NCI-H2196 (cell line): ENCODE measurements around the gene ATG4B.
A peak's percentile ranks its signal among the peaks of the same experiment; 100 is the strongest.

Experiments used
- DNase-seq: peaks from one replicate; lab custom pipeline; 2025; ENCODE audit not compliant: unreplicated experiment; lab: John Stamatoyannopoulos, UW

The ATG4B gene

DNA sequence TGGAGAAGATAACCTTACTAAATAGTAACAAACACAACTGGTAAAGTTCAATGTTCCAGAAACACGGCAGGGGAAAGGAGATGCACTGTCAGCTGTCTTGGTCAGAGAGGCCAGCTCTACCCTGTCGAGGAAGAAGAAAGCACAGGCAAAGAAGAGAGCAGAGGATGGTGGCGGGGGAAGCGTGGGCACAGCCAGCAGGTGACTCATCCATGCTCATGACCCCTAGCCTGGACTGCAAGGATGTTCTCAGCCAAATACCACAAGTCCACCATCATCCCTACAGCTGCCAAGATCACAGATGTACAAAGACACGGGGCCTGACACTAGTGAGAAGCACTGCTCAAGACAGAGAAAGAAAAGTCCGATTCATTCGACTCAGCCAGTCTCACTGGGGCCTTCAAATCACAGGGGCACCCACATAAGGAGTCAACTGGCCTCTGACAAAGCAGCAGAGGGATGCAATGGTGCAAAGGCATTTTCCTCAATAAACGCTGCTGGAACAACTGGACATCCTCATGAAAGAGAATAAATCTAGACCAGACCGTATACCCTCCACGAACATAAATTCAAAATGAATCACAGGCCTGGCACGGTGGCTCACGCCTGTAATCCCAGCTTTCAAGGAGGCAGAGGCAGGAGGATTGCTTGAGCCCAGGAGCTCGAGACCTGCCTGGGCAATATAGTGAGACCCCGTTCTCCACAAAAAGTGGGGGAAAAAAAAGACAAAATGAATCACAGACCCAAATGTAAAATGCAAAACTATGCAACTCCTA is 43.5 kb downstream of the ATG4B start:
- DNase-seq, result no peak

DNA sequence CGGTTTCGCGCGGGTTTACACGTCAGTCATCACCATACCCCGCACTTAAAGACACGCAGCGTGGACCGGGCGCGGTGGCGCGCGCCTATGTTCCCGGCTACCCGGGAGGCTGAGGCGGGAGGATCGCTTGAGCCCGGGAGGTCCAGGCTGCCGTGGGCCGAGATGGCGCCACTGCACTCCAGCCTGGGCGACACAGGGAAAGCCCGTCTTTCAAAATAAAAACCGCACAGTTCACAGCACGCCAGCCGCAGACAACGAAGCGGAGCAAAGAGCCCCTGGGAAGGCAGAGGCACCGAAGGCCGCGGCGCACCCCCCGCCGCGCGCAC is 48.8 kb downstream of the ATG4B start:
- no peak for DNase-seq

DNA sequence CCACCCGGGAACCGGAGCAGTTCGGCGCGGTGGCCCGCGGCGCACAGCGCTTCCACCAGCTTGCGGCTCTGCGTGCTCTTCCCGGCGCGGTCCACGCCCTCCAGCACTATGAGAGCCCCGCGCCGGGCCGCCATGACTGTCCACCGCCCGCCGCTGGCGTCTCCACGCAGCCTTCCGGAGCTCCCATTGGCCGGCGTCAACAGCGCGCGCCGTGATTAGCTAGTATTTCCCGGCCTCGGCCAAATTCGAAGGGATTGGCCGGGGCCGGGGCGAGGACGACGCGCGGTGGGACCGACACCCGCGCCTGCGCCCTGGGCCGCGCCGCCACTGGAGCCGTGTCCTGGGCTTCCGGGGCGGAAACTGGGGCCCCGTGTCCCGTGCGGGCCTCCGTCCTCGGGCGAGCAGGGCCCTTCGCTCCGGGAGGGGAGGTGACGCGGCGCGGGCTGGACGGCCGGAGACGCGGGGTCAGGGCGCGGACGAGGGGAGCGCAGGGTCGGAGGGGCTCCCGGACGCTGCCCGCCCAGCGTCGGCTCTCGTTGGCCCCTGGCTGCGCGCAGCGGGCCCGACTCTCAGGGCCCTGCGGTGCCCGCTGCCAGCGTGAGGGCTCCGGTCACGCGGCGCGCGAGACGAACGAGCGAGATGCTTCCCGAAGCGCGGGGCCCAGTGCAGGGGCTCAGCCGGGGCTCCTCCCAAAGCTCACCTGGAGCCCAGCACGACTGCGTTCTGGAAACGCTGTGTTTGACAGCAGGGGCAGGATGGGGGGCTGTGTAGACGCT is 49.3 kb downstream of the ATG4B start, which contains the start of gene DTYMK:
Gene DTYMK, minus strand, starts transcription at position 166 of the 776 bp plus-strand sequence. Its CDS starts 32 bp downstream, at position 134.
- peak; percentile 98 for DNase-seq

DNA sequence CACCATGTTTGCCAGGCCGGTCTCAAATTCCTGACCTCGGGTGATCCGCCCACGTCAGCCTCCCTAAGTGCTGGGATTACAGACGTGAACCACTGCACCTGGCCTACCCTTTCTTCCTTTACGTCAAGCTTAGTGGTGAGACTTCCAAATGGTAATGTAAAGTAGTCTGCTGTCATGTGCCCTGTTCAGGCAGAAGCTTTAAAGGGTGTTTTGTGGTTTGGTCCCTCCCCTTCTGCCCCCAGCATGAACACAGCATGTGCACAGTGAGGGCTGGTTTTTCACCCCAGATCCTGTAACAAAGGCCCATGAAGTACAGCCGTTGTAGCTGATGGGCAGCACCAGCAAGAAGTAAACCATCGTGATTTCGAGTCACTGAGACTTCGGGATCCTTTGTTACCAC is 51.8 kb downstream of the ATG4B start:
- no peak for DNase-seq

DNA sequence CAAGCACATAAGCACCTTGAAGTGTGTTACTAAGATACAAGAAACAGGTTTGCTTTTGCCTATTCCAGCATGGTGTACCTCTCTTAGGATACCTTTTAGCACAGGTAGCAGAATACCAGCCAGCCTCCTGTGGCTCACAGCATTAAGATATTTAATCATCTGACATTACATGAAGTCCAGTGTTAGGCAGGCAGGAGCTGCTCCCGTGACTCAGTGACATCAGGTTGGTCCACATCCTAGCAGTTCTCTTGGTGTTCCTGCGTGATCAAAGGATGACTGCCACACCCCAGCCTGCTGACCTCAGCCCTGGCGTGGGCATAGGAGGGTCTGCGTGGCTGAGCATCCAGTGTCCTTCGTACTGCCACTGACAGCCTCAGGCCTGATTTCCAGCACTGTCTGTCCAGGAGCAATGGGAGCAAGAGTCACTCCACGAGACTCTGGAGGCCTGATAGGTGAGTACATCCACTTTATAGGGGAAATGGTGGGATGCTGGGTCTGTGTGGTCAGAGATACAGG is 52.8 kb downstream of the ATG4B start:
- no peak for DNase-seq

DNA sequence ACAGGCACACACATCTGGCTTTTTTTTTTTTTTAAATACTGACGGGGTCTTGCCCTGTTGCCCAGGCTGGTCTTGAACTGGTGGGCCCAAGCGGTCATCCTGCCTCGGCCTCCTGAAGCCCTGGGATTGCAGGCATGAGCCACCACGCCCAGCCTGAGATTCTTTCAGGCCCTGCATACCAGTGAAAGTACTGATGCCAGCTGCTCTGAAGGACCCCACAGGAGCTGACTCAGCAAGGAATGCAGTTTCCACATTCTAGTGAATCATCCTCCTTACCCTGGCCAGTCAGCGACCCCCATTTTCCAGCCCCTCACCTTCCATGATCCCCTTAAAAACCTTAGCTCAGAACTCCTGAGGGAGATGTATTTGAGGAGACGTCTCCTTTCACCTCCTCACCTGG is 55.0 kb downstream of the ATG4B start:
- DNase-seq, result no peak

DNA sequence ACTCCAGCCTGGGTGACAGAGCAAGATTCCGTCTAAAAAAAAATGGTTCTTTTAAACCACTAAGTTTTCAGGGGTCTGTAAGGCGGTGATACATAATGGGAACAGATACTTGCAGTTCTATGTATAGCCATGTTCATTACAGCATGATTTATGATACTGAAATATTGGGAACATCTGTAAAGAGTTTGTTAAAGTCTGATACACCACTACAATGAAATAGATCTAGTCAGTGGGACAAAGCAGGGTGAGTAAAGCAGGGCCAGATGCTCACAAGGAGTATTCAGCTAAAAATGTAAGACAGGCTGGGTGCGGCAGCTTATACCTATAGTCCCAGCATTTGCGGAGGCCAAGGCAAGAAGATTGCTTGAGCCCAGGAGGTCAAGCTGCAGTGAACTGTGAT is 58.2 kb downstream of the ATG4B start:
- no peak for DNase-seq

DNA sequence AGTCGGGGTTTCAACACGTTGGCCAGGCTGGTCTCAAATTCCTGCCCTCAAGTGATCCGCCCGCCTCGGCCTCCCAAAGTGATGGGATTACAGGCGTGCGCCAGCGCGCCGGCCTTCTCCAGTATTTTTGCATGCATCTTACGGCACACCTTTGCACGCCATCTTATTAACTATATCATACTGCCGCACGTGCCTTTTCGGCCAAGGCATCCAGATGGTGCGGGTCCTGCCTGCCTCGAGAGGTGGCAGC is 63.6 kb downstream of the ATG4B start:
- no peak for DNase-seq

DNA sequence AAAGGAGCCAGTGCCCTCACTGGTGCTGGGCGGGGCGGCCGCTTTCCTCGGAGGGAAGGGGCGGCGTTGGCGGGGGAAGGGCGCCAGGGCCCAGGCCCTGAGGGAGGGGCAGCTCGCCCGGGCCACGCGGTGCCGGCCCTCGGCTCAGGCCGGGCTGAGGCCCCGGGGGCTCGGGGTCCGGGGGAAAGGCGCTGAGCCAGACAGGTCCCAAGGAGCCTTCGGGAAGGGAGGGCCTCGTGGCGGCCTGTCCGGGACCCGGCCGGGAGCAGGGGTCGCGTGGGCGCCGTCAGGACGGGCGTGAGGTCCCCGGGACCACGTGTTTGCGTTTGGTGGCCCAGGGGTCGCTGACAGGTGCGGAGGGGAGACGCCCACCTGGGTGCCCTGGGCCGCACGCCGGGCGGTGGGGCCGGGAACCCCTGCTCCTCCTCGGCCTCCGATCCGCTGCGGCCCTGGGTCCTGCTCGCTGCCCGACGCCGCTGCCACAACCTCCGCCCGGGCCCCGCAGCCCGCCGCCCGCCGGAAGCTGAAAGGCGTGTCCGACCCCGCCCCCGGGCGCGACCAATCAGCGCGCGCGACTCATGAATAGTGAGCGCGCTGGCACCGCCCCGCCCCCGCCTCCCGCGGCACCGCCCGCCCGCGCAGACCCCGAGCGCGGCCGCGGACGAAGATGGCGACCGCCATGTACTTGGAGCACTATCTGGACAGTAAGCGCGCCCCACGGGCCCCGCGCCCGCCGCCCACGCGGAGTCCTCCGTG is 64.1 kb downstream of the ATG4B start, which contains the start of gene ING5:
Gene ING5, plus strand, starts transcription at position 641 of the 756 bp plus-strand sequence. Its CDS starts 27 bp downstream, at position 668.
- peak; percentile 94 for DNase-seq

DNA sequence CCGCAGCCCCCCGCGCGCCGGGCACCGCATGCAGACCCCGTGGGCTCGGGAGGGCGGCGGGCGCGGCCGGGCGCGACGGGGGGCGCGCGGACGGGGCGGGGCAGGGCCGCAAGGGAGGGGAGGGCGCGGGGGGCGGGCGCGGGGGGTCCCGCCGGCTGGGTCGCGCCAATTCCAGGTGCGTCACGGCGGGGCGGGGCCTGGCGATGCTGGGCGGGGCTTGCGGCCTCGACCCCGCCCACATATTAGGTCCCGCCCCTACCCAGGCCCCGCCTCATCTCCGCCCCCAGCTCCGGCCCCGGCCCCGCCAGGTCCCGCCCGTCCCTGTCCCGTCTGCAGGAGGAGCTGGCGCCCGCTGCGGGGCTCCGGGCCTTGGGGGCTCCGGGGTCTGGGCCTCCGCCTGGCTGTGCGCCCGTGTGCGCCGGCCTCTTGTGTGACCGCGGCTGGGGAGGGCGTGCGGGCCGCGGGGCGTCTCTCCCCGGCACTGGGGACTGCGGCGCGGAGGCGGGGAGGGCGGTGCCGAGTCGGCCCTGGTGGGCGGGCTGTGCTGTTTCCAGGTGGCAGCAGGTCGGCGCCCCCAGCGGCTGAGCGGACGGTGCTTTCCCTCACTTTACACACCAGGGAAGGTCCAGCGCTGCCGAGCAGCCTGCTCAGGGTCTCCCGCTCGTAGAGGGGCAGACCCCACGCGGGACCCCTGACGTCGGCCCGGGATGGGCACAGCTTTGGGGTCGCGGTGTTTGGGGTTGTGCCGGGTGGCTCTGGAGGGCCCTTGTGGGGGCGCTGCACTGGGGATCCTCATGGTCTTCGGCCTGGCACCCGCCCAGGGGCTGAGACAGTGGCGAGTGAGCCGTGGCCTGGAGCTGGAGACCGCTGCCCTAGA is 64.9 kb downstream of the ATG4B start:
- DNase-seq, result peak; percentile 81

DNA sequence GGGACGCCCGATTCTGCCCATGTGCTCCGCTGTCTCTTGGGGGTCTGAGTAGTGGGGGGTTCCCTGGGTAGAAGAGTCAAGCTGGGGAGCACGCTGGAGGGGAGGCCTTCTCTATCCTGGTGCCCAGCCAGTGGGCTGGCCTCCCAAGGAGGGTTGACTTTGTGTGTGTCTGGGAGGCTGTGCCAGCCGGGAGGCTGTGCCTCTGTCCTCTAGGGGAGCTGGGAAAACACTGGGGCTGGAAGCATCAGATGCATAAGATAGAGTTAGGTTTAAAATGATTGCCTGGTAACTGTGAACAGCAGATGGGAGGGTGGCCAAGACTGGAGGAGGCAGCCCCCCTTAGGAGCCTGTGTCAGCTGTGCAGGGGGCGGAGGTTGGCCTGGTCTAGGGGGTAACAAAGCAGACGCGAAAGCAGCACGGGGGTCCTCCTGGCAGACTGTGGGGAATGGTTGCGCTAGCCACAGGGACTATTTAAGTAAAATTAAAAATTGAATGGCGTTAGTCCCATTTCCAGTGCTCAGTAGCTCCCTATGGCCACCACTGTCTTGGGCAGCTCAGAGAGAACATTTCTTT is 65.6 kb downstream of the ATG4B start:
- no peak for DNase-seq

DNA sequence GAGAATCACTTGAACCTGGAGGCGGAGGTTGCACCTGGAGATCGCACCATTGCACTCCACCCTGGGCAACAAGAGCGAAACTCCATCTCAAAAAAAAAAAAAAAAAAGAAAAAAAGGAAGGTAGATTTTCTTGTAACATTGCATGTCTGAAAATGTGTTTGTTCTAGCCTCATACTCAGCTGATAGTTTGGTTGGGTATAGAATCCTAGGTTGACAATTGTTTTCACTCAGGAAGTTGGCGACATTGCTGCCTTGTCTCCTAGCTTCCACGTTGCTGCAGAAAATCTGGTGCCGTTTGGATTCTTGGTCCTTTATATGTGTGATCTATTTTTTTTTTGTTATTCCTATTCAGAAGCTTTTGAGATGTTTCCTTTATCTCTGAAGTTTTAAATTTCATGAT is 69.0 kb downstream of the ATG4B start:
- no peak for DNase-seq

DNA sequence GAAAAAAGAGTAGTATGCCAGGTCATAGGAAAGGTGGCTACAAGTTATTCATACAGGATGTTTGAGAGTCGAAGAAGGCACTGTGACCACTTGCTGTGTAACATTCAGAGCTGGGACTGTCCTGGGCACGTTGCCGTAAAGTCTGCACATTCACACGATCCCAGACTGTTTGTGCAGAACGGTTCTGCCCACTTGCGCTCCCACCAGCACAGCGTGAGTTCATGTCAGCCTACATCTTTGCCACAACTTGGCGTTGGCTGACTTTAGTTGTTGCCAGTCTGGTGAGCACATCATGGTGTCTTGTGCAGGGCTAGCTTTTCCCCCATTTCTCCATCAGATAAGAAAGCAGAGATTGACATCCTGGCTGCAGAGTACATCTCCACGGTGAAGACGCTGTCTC is 71.4 kb downstream of the ATG4B start:
- no peak for DNase-seq

DNA sequence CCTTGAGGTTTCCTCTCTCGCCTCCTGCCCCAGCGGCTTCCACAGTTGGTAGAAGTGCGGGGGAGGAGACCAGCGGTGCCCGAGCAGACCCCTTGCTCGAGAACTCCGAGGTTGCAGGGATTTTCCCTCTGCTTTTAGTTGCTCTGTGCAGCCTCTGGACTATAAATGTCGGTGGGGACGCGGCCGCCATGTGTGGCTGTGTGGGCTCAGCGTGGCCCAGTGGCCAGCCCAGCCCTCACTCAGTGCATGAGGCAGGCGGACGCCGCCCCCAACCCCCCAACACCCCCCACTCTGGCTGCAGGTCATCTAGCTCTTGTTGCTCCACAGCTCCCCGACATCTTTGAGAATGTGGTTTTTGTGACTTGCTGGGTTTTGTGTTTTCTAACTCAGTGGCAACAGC is 81.6 kb downstream of the ATG4B start:
- no peak for DNase-seq

DNA sequence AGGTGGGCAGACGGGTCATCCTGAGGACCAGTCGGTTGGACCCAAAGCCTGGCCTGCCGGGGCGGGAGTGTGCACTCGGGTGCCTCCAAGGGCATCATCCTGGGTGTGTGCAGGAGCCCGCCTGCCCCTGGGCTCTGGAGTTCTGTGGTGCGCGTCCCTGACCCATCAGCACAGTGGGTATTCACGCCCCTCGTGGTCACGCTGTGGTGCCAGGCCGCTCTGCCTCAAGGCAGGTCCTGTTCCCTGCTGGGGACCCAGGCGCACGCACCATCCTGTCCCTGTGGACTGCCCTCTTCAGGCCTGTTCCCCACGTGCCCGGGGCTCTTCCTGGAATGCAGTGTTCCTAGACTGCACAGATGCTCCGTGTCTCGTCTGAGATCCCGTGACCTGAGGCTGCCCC is 82.6 kb downstream of the ATG4B start:
- DNase-seq, result no peak

DNA sequence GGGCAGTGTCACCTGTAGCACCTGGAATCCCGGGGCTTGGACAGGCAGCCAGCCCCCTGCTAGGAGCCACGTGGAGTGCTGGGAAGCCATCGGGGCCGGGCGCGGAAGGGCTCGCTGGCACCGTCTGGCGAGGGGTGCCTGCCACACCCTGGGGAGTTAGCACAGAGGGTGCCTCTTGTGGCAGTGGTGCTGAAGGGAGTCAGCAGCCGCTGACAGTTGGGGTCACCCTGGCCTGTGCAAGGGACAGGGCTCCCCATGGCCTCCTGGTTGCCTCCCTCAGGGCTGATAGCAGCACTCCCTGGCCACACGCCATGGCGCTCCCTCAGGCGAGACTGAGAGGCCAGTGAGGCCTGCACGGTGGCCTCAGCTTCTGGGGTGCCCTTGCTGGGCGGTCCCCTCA is 83.1 kb downstream of the ATG4B start:
- DNase-seq, result no peak

DNA sequence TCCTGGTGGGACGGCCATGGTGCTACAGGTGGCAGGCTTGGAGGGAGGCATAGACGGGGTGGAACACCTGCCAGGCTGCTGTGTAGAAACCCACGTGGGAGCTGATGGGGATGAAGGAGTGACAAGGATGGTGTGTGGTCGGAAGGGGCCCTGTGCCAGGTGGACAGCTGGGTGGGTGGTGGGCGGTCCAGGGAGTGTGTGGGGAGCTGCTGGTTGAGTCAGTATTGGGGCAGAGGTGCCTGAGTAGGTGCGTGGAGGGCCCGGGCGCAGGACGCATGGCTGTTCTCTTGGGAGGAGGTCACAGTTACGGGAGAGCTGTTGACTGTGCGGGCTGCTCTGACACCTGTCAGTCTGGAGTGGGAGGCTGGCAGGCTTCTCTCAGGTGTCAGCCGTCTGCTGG is 84.4 kb downstream of the ATG4B start:
- no peak for DNase-seq

DNA sequence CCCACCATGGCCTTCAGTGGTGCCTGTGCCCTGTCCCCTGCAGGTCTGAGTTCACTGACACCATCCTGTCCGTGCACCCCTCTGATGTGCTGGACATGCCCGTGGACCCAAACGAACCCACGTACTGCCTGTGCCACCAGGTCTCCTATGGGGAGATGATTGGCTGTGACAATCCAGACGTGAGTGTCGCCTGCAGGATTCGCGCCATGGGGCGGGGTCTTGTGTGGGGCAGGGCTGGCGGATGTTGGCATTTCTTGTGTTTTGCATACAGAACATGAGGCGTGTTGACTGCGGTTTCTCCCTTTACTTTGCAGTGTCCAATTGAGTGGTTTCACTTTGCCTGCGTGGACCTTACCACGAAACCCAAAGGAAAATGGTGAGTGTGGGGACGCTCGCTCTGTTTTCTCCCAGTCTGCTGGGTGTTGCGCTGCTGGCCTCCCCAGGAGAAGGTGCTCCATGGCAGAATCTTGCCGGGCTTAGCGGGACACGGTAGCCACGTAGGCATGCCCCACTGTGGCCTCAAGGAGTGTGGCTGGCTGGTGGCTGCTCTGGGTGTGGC is 85.5 kb downstream of the ATG4B start:
- no peak for DNase-seq
